AG08396 (cell line): Measurements from ENCODE around the gene PHF21B.
A peak's percentile ranks its signal among the peaks of the same experiment; 100 is the strongest.

Source experiments
- DNase-seq: peaks from one replicate; pipeline ENCODE4 v3.0.0; 2012; ENCODE audit warnings: low spot score, mixed read lengths

PHF21B gene

GRCh38 chr22:44990810-44991209, 19.0 kb downstream of the PHF21B start:
- DNase-seq: no peak

- DNase-seq: no peak
Observed at GRCh38 chr22:44990328-44990727, 19.5 kb downstream of the PHF21B start.

DNA sequence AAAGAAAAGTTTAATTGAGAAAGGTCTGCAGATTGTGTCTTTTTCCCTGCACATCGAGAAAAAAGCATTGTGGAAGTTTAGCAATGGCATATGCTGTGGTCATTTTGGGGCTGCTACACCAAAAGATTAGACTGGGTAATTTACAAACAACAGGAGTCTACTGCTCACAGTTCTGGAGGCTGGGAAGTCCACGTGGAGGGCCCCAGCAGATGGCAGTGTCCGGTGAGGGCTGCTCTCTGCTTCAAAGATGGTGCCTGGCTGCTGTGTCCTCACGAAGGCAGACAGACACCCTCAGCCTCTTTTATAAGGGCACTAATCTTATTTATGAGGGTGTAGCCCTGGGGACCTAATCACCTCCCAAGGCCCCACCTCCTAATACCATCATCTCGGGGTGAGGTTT, 21.1 kb downstream of the PHF21B start:
- DNase-seq: no peak

- no peak for DNase-seq
Observed at GRCh38 chr22:44986926-44987325, 22.9 kb downstream of the PHF21B start.

GRCh38 chr22:44985906-44986527, 23.8 kb downstream of the PHF21B start:
- DNase-seq: no peak

DNA sequence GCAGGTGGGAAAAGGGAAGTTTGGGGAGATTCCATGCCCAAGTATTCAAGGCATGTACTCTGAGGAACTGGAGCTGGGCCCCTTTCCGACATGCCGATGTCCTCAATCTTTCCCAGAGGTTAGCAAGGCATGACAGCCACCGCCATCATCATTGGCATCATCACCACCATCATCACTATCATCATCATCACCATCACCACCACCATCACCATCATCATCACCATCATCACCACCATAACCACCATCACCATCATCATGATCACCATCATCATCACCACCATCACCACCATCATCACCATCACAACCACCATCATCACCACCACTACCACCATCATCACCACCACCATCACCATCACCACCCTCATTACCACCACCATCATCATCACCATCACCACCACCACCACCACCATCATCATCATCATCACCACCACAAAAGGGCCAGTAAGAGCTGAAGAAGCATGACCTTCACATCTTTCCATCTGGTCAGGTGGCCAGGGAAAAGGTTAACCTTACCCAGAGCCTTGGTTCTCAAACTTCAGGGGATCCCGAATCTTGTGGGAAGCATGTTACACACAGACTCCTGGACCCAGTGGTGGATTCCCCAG, 25.8 kb downstream of the PHF21B start:
- DNase-seq: no peak

- no peak for DNase-seq
Observed at GRCh38 chr22:44982445-44982844, 27.4 kb downstream of the PHF21B start.

GRCh38 chr22:44981857-44982256, 27.9 kb downstream of the PHF21B start:
- no peak for DNase-seq

DNA sequence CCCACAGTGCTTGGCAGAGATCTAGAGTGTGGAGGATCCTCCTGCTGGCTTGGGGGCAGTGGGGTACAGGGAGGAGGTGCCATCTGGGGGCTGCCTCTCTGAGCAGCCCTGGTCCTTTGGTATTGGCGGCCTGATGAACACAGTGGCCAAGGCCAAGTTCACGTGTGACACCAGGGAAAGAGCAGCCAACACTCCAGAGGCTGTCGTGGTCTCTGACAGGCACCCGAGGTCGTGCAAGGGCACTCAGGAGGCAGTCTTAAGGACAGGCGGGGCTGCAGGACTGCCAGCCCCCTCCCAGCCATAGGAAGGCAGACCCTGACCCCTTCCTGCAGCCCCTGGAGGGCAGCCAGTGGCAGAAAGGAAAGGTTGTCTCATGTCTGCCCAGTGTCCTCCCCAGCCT, 30.7 kb downstream of the PHF21B start:
- DNase-seq: no peak

DNA sequence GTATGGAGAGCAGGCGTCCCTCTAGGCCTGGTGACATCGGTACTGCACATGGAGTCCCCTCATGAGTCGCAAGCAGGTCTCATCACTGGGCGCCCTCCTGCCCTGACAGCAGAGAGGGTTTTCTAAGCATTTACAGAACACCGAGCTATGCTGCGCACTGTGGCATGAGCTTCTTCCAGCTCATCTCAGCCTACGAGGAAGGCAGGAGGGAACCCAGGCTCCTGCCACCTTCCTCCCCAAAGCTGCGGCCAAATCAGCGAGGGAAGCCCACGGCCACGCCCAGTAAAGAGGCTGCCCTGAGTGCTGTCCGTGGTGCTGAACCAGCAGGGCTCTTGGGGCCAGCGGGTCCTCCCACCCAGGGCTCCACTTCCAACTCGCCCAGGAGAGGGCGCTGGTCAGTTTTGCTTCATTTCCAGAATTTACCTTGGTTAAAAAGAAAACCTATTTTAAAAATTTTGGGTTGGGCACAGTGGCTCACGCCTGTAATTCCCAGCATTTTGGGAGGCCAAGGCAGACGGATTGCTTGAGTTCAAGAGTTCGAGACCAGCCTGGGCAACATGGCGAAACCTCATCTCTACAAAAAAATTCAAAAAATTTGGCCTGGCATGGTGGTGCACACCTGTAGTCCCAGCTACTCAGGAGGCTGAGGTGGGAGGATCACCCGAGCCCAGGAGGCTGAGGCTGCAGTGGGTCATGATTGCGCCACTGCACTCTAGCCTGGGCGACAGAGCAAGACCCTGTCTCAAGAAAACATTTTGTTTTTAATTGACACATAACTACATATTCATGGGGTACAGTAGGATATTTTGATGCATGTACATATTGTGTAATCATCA, 34.2 kb downstream of the PHF21B start:
- peak; percentile 92 for DNase-seq

DNA sequence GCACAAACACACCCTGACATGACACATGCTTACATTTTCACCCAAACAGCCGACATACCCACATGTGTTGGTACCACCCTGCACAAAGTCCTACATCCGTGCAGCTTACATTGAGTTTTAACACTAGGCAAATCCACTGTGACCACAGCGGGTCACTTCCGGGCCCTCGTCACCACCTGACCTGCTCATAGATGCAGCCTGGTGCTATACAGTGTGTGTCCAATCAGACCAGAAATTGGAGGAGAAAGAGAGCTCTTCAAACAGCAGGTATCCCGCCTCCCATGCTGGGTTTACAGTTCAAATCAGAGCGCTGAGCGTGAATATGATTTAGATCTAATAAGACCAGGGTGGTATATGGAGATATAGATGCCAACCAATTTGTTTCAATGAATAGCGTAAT, 35.4 kb downstream of the PHF21B start:
- no peak for DNase-seq

- no peak for DNase-seq
Observed at GRCh38 chr22:44973829-44974228, 36.0 kb downstream of the PHF21B start.

GRCh38 chr22:44972363-44973083, 37.3 kb downstream of the PHF21B start:
- DNase-seq: no peak

GRCh38 chr22:44971651-44972362, 38.0 kb downstream of the PHF21B start:
- no peak for DNase-seq

DNA sequence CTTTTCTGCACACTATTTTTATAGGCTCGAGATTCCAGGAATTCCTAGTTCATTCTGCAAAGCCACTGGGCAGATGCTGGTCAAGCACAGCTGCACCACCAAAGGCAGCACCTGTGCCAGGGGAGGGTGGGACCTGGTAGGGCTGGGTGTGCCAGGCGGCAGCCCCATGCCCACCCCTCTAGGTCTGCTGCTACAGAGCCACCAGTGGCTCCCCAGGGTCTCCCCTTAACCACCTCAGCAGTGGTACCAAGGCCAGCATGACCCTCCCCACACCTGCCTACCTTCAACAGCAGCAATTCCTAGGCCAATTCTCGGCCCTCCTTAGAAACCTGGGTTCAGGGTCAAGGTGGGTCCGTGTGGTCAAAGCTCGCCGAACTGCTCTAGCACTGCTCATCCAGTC, 39.5 kb downstream of the PHF21B start:
- no peak for DNase-seq

- DNase-seq: no peak
Observed at GRCh38 chr22:44969817-44970216, 40.0 kb downstream of the PHF21B start.

- no peak for DNase-seq
Observed at GRCh38 chr22:44968736-44969135, 41.1 kb downstream of the PHF21B start.

- DNase-seq: no peak
Observed at GRCh38 chr22:44965171-44965570, 44.6 kb downstream of the PHF21B start.

- DNase-seq: no peak
Observed at GRCh38 chr22:44964722-44965078, 45.1 kb downstream of the PHF21B start.

DNA sequence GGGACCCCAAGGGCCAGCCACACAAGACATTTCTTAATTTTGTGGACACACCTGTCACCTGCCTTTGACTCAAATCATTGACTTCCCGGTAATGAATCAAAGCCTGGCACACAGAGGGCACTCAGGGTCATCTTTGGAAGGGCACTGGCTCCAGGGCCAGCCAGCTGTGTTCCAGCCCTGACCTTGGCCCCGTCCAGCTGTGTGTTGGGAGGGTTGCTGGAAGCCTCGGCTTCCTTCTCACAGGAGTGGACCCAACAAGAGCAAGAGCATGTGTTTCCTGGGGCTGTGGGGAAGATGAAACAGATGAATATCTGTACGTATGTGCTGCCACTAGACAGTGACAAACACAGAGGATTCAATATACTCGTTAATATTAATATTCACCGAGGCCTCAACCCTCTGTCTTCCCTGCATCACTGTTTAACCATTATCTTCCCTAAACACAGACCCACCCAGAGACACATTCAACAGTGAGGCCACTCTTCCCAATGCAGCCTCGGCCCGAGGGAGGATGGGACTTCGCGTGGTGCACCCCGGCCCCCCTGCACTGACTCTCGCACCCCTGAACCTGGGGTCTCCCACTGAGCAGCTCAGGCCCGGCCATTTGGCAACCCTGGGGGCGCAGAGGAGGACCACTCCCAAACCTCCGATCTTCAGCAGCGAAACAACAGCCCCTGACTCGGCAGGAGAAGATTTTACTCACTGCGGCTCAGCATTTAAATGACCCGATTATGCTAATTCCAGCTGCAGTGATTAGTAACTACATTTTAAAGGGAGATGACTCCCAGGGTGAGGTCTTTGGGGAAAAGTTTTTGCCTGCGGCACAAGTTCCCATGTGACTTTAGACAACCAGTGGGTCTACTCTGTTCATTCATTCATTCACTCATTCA, 45.7 kb downstream of the PHF21B start:
- DNase-seq: no peak
